Gastroesophageal sphincter (tissue), 3 donors: ENCODE data around the gene RILPL2.
"Not testable (repeated sequence)": the region's sequence is repeated elsewhere in the genome, so short reads cannot be mapped to it uniquely, and the experiment has no call there.

ENCODE experiments used
- POLR2AphosphoS5 ChIP-seq: sonication (generic); formaldehyde crosslinking; IDR thresholded peaks from one replicate; pipeline ENCODE4 v1.6.1; 2017; ENCODE audit warnings: antibody characterized with exemption
- TF ChIP-seq, protein P1 (sequence below), 4 experiments: fragments of 200-600 bp in 2 of 4; fragments of 450-650 bp in 2 of 4; sonication (generic) in 1 of 4; IDR thresholded peaks; one replicate each; pipeline ENCODE4 v1.5.1; 2017 to 2019; ENCODE audit warnings: antibody characterized with exemption in 4 of 4, mild to moderate bottlenecking in 2 of 4, moderate library complexity in 2 of 4

DNA sequence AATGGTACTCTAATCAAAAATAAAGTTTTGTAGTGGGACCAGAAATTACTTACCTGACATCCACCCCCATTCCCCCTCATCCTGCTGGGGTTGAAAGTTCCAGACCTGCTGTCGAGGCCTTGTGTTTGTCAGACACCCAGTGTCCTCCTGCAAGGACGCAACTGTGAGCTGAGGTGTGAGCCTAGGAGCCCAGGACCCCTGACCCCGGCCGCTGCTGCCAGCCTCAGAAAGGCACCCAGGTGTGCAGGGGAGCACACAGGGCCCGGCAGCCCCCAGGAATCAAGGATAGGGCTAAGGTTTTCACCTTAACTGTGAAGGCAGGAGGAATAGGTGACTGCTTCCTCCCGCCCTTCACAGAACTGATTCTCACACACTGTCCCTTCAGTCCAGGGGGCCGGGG, 27.9 kb downstream of the RILPL2 start:
- TF ChIP-seq, protein P1, sequence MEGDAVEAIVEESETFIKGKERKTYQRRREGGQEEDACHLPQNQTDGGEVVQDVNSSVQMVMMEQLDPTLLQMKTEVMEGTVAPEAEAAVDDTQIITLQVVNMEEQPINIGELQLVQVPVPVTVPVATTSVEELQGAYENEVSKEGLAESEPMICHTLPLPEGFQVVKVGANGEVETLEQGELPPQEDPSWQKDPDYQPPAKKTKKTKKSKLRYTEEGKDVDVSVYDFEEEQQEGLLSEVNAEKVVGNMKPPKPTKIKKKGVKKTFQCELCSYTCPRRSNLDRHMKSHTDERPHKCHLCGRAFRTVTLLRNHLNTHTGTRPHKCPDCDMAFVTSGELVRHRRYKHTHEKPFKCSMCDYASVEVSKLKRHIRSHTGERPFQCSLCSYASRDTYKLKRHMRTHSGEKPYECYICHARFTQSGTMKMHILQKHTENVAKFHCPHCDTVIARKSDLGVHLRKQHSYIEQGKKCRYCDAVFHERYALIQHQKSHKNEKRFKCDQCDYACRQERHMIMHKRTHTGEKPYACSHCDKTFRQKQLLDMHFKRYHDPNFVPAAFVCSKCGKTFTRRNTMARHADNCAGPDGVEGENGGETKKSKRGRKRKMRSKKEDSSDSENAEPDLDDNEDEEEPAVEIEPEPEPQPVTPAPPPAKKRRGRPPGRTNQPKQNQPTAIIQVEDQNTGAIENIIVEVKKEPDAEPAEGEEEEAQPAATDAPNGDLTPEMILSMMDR (IDR thresholded peaks at IDR 0.05): not testable (repeated sequence)
- not testable (repeated sequence) for TF ChIP-seq POLR2AphosphoS5
